Lower lobe of right lung (tissue), 2 donors: ENCODE data around the gene FILIP1L. TPM values are rescaled to one million over a fixed set of nuclear protein-coding genes. Genes with fewer than 3 reads are reported as not detected.

Experiments used
- ATAC-seq, 2 donors: fragments of 200-7000 bp; cut with Tn5 transposase; one replicate each; pipeline ENCODE4 v1.9.1; 2020 to 2022; ENCODE audit warnings: mild to moderate bottlenecking in 2 of 2, moderate library complexity in 2 of 2
- DNase-seq: peaks from one replicate; pipeline ENCODE4 v3.0.0-alpha.2; 2020
- H3K27ac ChIP-seq: fragments of 200-600 bp; one replicate; pipeline ENCODE4 v1.8.0; 2022
- H3K27me3 ChIP-seq: fragments of 200-600 bp; one replicate; pipeline ENCODE4 v1.8.0; 2022; ENCODE audit warnings: low read depth
- H3K36me3 ChIP-seq: fragments of 200-600 bp; one replicate; pipeline ENCODE4 v1.8.0; 2022; ENCODE audit warnings: mild to moderate bottlenecking
- H3K4me1 ChIP-seq: fragments of 200-600 bp; one replicate; pipeline ENCODE4 v1.8.0; 2022
- H3K4me3 ChIP-seq: fragments of 200-600 bp; one replicate; pipeline ENCODE4 v1.8.0; 2022; ENCODE audit warnings: mild to moderate bottlenecking
- H3K9me3 ChIP-seq: fragments of 200-600 bp; one replicate; pipeline ENCODE4 v1.8.0; 2022
- CTCF ChIP-seq: fragments of 200-600 bp; IDR thresholded peaks from one replicate; pipeline ENCODE4 v1.8.0; 2022; ENCODE audit warnings: antibody characterized with exemption, mild to moderate bottlenecking
- intact Hi-C: fragments of 100-400 bp; cut with DNase I; formaldehyde crosslinking; loops from one replicate; pipeline ENCODE4 v1.11.0; 2022
- total RNA-seq: library from RNA; stranded (reverse); fragmentation: NEBNext Ultra II Directional; extraction: Animal tissue kit (Norgen Biotek cat#: 25700); gene quantifications from one replicate; pipeline ENCODE4 v1.2.1, GENCODE V29; 2021
- donor health status: DM: no; HTN: yes; CAD: no; lungs with severe emphysema.

FILIP1L gene
- total RNA-seq, 1 donor from 2014 or later: 25.0 TPM

- no peaks in the 10 kb centered on the region for H3K9me3 ChIP-seq
- no peak overlapping the region for H3K4me3 ChIP-seq
- no peaks in the 10 kb centered on the region for H3K27me3 ChIP-seq
- H3K27ac ChIP-seq: no peak overlapping the region
- DNase-seq (no peak), ATAC-seq (no peak)
- TF ChIP-seq CTCF: no peak
- H3K4me1 ChIP-seq: peaks cover 21% of the 10 kb centered on the region
- intact Hi-C loops: no loop called here
- no peaks in the 10 kb centered on the region for H3K36me3 ChIP-seq
Measured at GRCh38 chr3:99885851-99886250, 228.4 kb downstream of the FILIP1L start.

- H3K27ac ChIP-seq: no peak overlapping the region
- no peak for ATAC-seq
- H3K9me3 ChIP-seq: no peaks in the 10 kb centered on the region
- H3K4me3 ChIP-seq: no peak overlapping the region
- DNase-seq: no peak
- H3K27me3 ChIP-seq: no peaks in the 10 kb centered on the region
- no peak for TF ChIP-seq CTCF
- no peaks in the 10 kb centered on the region for H3K36me3 ChIP-seq
- intact Hi-C loops: no loop called here
- H3K4me1 ChIP-seq: peaks cover 25% of the 10 kb centered on the region
Measured at GRCh38 chr3:99885085-99885484, 229.2 kb downstream of the FILIP1L start.

- intact Hi-C loops: no loop called here
- Histone ChIP-seq H3K4me1 (peaks cover 25% of the 10 kb centered on the region), H3K9me3 (no peaks in the 10 kb centered on the region), H3K27me3 (no peaks in the 10 kb centered on the region), H3K27ac (no peak overlapping the region), H3K36me3 (no peaks in the 10 kb centered on the region), H3K4me3 (no peak overlapping the region)
- no peak for TF ChIP-seq CTCF
- DNase-seq (no peak), ATAC-seq (no peak)
Measured at GRCh38 chr3:99884484-99884883, 229.8 kb downstream of the FILIP1L start.

- no peak overlapping the region for H3K4me3 ChIP-seq
- H3K27ac ChIP-seq: no peak overlapping the region
- no peak for TF ChIP-seq CTCF
- ATAC-seq (no peak), DNase-seq (no peak)
- H3K36me3 ChIP-seq: no peaks in the 10 kb centered on the region
- H3K27me3 ChIP-seq: no peaks in the 10 kb centered on the region
- H3K4me1 ChIP-seq: peaks cover 25% of the 10 kb centered on the region
- intact Hi-C loops: no loop called here
- no peaks in the 10 kb centered on the region for H3K9me3 ChIP-seq
Measured at GRCh38 chr3:99883693-99884092, 230.6 kb downstream of the FILIP1L start.

GRCh38 chr3:99883138-99883461, 231.2 kb downstream of the FILIP1L start:
- intact Hi-C loops: no loop called here
- no peak for TF ChIP-seq CTCF
- DNase-seq (no peak), ATAC-seq (no peak)
- H3K4me1 ChIP-seq: peaks cover 25% of the 10 kb centered on the region
- H3K27me3 ChIP-seq: no peaks in the 10 kb centered on the region
- no peak overlapping the region for H3K4me3 ChIP-seq
- H3K36me3 ChIP-seq: no peaks in the 10 kb centered on the region
- no peaks in the 10 kb centered on the region for H3K9me3 ChIP-seq
- H3K27ac ChIP-seq: no peak overlapping the region
